GM12873 (cell line): ENCODE results near the gene NEMP2.

Experiments
- CTCF ChIP-seq: IDR thresholded peaks from 2 replicates; pipeline ENCODE4 v1.5.1; 2012; ENCODE audit warnings: low read depth, mild to moderate bottlenecking, moderate library complexity, low read length, control low read depth; ENCODE audit not compliant: insufficient read depth; ENCODE audit errors: missing control alignments

The NEMP2 gene

GRCh38 chr2:190578158-190579057 is 43.9 kb upstream of the NEMP2 start:
- no peak for TF ChIP-seq CTCF

GRCh38 chr2:190576573-190576972 is 42.1 kb upstream of the NEMP2 start:
- TF ChIP-seq CTCF: no peak

- no peak for TF ChIP-seq CTCF
Observed at GRCh38 chr2:190575263-190575662, 40.7 kb upstream of the NEMP2 start.

- no peak for TF ChIP-seq CTCF
Observed at GRCh38 chr2:190574169-190574568, 39.6 kb upstream of the NEMP2 start.

GRCh38 chr2:190572246-190572645 is 37.7 kb upstream of the NEMP2 start:
- TF ChIP-seq CTCF: no peak

- no peak for TF ChIP-seq CTCF
Observed at GRCh38 chr2:190571686-190572085, 37.2 kb upstream of the NEMP2 start.

GRCh38 chr2:190570871-190571270 is 36.3 kb upstream of the NEMP2 start:
- TF ChIP-seq CTCF: no peak
